Natural killer cell treated with Interleukin-12 subunit alpha and Interleukin-12 subunit beta and Interleukin-15 and Interleukin-18, amount 100 ng/mL, for 72 hours (primary cell): Measurements from ENCODE around the gene METTL26. TPM values are rescaled to one million over a fixed set of nuclear protein-coding genes. Genes with fewer than 3 reads are reported as not detected.
A peak's percentile ranks its signal among the peaks of the same experiment; 100 is the strongest.

ENCODE experiments used
- ATAC-seq, 2 donors: fragments of 150-1000 bp; cut with Tn5 transposase in 1 of 2; sonication (Bioruptor Pico), chemical (Tn5 transposase) in 1 of 2; 2 replicates each; pipeline ENCODE4 v1.10.0; 2021
- DNase-seq: peaks from one replicate; pipeline ENCODE4 v3.0.0; 2022; ENCODE audit warnings: low spot score
- H3K27ac Mint-ChIP-seq, 2 donors: 1 replicate in 1 of 2; 2 replicates in 1 of 2; pipeline ENCODE4 v1.8.0; 2022; ENCODE audit warnings: mixed read lengths in 2 of 2, mild to moderate bottlenecking in 1 of 2, moderate library complexity in 1 of 2
- H3K27me3 Mint-ChIP-seq, 2 donors: 1 replicate in 1 of 2; 2 replicates in 1 of 2; pipeline ENCODE4 v1.8.0; 2022; ENCODE audit warnings: mixed read lengths in 2 of 2
- H3K36me3 Mint-ChIP-seq: one replicate; pipeline ENCODE4 v1.8.0; 2022; ENCODE audit warnings: mixed read lengths
- H3K4me1 Mint-ChIP-seq, 2 donors: 1 replicate in 1 of 2; 2 replicates in 1 of 2; pipeline ENCODE4 v1.8.0; 2022; ENCODE audit warnings: low read depth in 2 of 2, mixed read lengths in 2 of 2, mild to moderate bottlenecking in 1 of 2
- H3K4me3 Mint-ChIP-seq: one replicate; pipeline ENCODE4 v1.8.0; 2022; ENCODE audit warnings: mixed read lengths
- H3K9me3 Mint-ChIP-seq: 2 replicates; pipeline ENCODE4 v1.8.0; 2022; ENCODE audit warnings: mixed read lengths
- total RNA-seq, 2 donors: library from RNA; stranded (reverse); gene quantifications; one replicate each; pipeline ENCODE4 v1.2.3, GENCODE V29; 2022

METTL26 gene
- total RNA-seq, 2 donors from 2014 or later: 93.7 to 115 TPM

- H3K9me3 Mint-ChIP-seq: no peaks in the 10 kb centered on the region
- peaks cover 3 to 5% of the 10 kb centered on the region in 2 donors for H3K4me1 Mint-ChIP-seq
- no peak for ATAC-seq
- H3K27ac Mint-ChIP-seq: no peak overlapping the region
- no peaks in the 10 kb centered on the region for H3K27me3 Mint-ChIP-seq
- H3K4me3 Mint-ChIP-seq: peak overlapping the region; percentile 79
- DNase-seq: no peak
- H3K36me3 Mint-ChIP-seq: no peaks in the 10 kb centered on the region
Measured at GRCh38 chr16:643050-643368, 6.9 kb upstream of the METTL26 start.

- DNase-seq (no peak), ATAC-seq (peak; percentile 59 to 66)
- H3K27ac Mint-ChIP-seq: no peak overlapping the region
- no peaks in the 10 kb centered on the region for H3K9me3 Mint-ChIP-seq
- no peaks in the 10 kb centered on the region for H3K27me3 Mint-ChIP-seq
- peaks cover 3 to 5% of the 10 kb centered on the region in 2 donors for H3K4me1 Mint-ChIP-seq
- H3K36me3 Mint-ChIP-seq: no peaks in the 10 kb centered on the region
- H3K4me3 Mint-ChIP-seq: peak overlapping the region; percentile 79
Measured at GRCh38 chr16:642189-643049, 6.3 kb upstream of the METTL26 start.

- no peaks in the 10 kb centered on the region for H3K36me3 Mint-ChIP-seq
- peak; percentile 88 for DNase-seq
- H3K9me3 Mint-ChIP-seq: no peaks in the 10 kb centered on the region
- peak; percentile 75 to 82 for ATAC-seq
- H3K4me3 Mint-ChIP-seq: peak within 1 kb of the TSS; percentile 79
- no peaks in the 10 kb centered on the region for H3K27me3 Mint-ChIP-seq
- H3K27ac Mint-ChIP-seq: no peak within 1 kb of the TSS
- peaks cover 7% of the 10 kb centered on the region in 2 donors for H3K4me1 Mint-ChIP-seq
Measured at GRCh38 chr16:641326-642188, 5.5 kb upstream of the METTL26 start, which contains the start of gene MCRIP2. MCRIP2 (plus strand) TSS chr16:641828; CDS start chr16:641992, 164 bp downstream.

GRCh38 chr16:640614-641013 lies 4.5 kb upstream of the METTL26 start:
- peak overlapping the region; percentile 56 for H3K4me3 Mint-ChIP-seq
- peaks cover 10% of the 10 kb centered on the region in 2 donors for H3K4me1 Mint-ChIP-seq
- H3K36me3 Mint-ChIP-seq: no peaks in the 10 kb centered on the region
- DNase-seq (no peak), ATAC-seq (no peak)
- H3K27ac Mint-ChIP-seq: no peak overlapping the region
- no peaks in the 10 kb centered on the region for H3K27me3 Mint-ChIP-seq
- H3K9me3 Mint-ChIP-seq: no peaks in the 10 kb centered on the region

GRCh38 chr16:638836-639235 lies 2.7 kb upstream of the METTL26 start:
- Mint-ChIP-seq H3K4me1 (peaks cover 6 to 7% of the 10 kb centered on the region in 2 donors), H3K4me3 (no peak overlapping the region)

GRCh38 chr16:638034-638543 lies 2.0 kb upstream of the METTL26 start:
- DNase-seq (no peak), ATAC-seq (no peak)
- Mint-ChIP-seq H3K4me1 (peaks cover 6 to 7% of the 10 kb centered on the region in 2 donors), H3K27ac (no peak overlapping the region), H3K4me3 (no peak overlapping the region), H3K36me3 (no peaks in the 10 kb centered on the region), H3K27me3 (no peaks in the 10 kb centered on the region), H3K9me3 (no peaks in the 10 kb centered on the region)

More at GRCh38 chr16:638836-639235, 2.7 kb upstream of the METTL26 start:
- H3K27ac Mint-ChIP-seq: no peak overlapping the region
- ATAC-seq (no peak), DNase-seq (no peak)
- no peaks in the 10 kb centered on the region for H3K36me3 Mint-ChIP-seq
- H3K27me3 Mint-ChIP-seq: no peaks in the 10 kb centered on the region
- no peaks in the 10 kb centered on the region for H3K9me3 Mint-ChIP-seq

GRCh38 chr16:637081-638018 lies 1.2 kb upstream of the METTL26 start:
- peak; percentile 86 for DNase-seq

GRCh38 chr16:635573-636205 lies 416 bp downstream of the METTL26 start:
- no peaks in the 10 kb centered on the region for H3K27me3 Mint-ChIP-seq
- ATAC-seq (peak; percentile 5 to 8), DNase-seq (no peak)
- H3K4me1 Mint-ChIP-seq: peaks cover 6 to 7% of the 10 kb centered on the region in 2 donors
- peak overlapping the region; percentile 96 to 100 for H3K27ac Mint-ChIP-seq
- no peaks in the 10 kb centered on the region for H3K36me3 Mint-ChIP-seq
- H3K9me3 Mint-ChIP-seq: no peaks in the 10 kb centered on the region
- H3K4me3 Mint-ChIP-seq: peak overlapping the region; percentile 85

More at GRCh38 chr16:637081-638018, 1.2 kb upstream of the METTL26 start:
- H3K27me3 Mint-ChIP-seq: no peaks in the 10 kb centered on the region
- H3K4me1 Mint-ChIP-seq: peaks cover 6 to 7% of the 10 kb centered on the region in 2 donors
- H3K9me3 Mint-ChIP-seq: no peaks in the 10 kb centered on the region
- peak overlapping the region; percentile 96 to 100 for H3K27ac Mint-ChIP-seq
- peak; percentile 79 to 86 for ATAC-seq
- peak overlapping the region; percentile 85 for H3K4me3 Mint-ChIP-seq
- no peaks in the 10 kb centered on the region for H3K36me3 Mint-ChIP-seq

- H3K4me1 Mint-ChIP-seq: peaks cover 6 to 7% of the 10 kb centered on the region in 2 donors
- H3K27me3 Mint-ChIP-seq: no peaks in the 10 kb centered on the region
- ATAC-seq (no peak), DNase-seq (no peak)
- H3K9me3 Mint-ChIP-seq: no peaks in the 10 kb centered on the region
- H3K36me3 Mint-ChIP-seq: no peaks in the 10 kb centered on the region
- H3K4me3 Mint-ChIP-seq: peak overlapping the region; percentile 55
- H3K27ac Mint-ChIP-seq: no peak overlapping the region
Measured at GRCh38 chr16:634996-635395, 1.1 kb downstream of the METTL26 start.

GRCh38 chr16:634051-634670 lies 1.9 kb downstream of the METTL26 start:
- H3K36me3 Mint-ChIP-seq: no peaks in the 10 kb centered on the region
- ATAC-seq (no peak), DNase-seq (no peak)
- H3K4me1 Mint-ChIP-seq: peaks cover 6 to 7% of the 10 kb centered on the region in 2 donors
- no peak overlapping the region for H3K27ac Mint-ChIP-seq
- no peaks in the 10 kb centered on the region for H3K9me3 Mint-ChIP-seq
- H3K27me3 Mint-ChIP-seq: no peaks in the 10 kb centered on the region
- H3K4me3 Mint-ChIP-seq: peak overlapping the region; percentile 12

GRCh38 chr16:633336-634050 lies 2.6 kb downstream of the METTL26 start:
- Mint-ChIP-seq H3K4me3 (no peak overlapping the region), H3K36me3 (no peaks in the 10 kb centered on the region), H3K27me3 (no peaks in the 10 kb centered on the region), H3K4me1 (peaks cover 6 to 7% of the 10 kb centered on the region in 2 donors), H3K27ac (no peak overlapping the region), H3K9me3 (no peaks in the 10 kb centered on the region)
- no peak for DNase-seq
- ATAC-seq: no peak
